BLaER1 treated with 17β-estradiol and CSF1 and Interleukin-3, amounts not matched to agents 10 nM and 100 nM (cell line): ENCODE results near the gene PSMD14.

ENCODE experiments used
- H3K27ac ChIP-seq, 11 experiments: shearing (Covaris generic); formaldehyde crosslinking; 2 replicates each; pipeline ENCODE4 v1.8.1; 2022
- H3K27me3 ChIP-seq, 11 experiments: shearing (Covaris generic); formaldehyde crosslinking; 2 replicates each; pipeline ENCODE4 v1.8.1; 2022
- H3K36me3 ChIP-seq, 11 experiments: shearing (Covaris generic); formaldehyde crosslinking; 2 replicates each; pipeline ENCODE4 v1.8.1; 2022
- H3K4me1 ChIP-seq, 10 experiments: shearing (Covaris generic); formaldehyde crosslinking; 2 replicates each; pipeline ENCODE4 v1.8.1; 2022
- H3K4me2 ChIP-seq, 11 experiments: shearing (Covaris generic); formaldehyde crosslinking; 2 replicates each; pipeline ENCODE4 v1.8.1; 2022
- H3K4me3 ChIP-seq, 10 experiments: shearing (Covaris generic); formaldehyde crosslinking; 2 replicates each; pipeline ENCODE4 v1.8.1; 2022
- H3K9ac ChIP-seq, 11 experiments: shearing (Covaris generic); formaldehyde crosslinking; 2 replicates each; pipeline ENCODE4 v1.8.1; 2022
- H3K9me3 ChIP-seq, 11 experiments: shearing (Covaris generic); formaldehyde crosslinking; replicated peaks in 1 of 11; 2 replicates each; pipeline ENCODE4 v1.8.1; 2022
- H4K20me1 ChIP-seq, 11 experiments: shearing (Covaris generic); formaldehyde crosslinking; 2 replicates each; pipeline ENCODE4 v1.8.1; 2022
- Cebpa-rat ChIP-seq, 11 experiments: shearing (Covaris generic); IDR thresholded peaks; 2 replicates each; pipeline ENCODE4 v1.8.1; 2022

Gene PSMD14

GRCh38 chr2:161409308-161409907 is 101.2 kb downstream of the PSMD14 start:
- Histone ChIP-seq H3K4me3 (no peak overlapping the region), H3K4me2 (no peak overlapping the region), H4K20me1 (peaks cover 0 to 40% (median 24%) of the 10 kb centered on the region in 11 experiments; a peak in 20 of 22 replicates), H3K27ac (no peak overlapping the region), H3K4me1 (peaks cover 3 to 7% (median 4%) of the 10 kb centered on the region in 10 experiments), H3K9ac (no peak overlapping the region), H3K36me3 (peaks cover 0 to 47% (median 33%) of the 10 kb centered on the region in 11 experiments; a peak in 18 of 22 replicates), H3K27me3 (peaks cover 30 to 36% (median 34%) of the 10 kb centered on the region in 11 experiments), H3K9me3 (no peaks in the 10 kb centered on the region; a peak in 1 of 22 replicates)
- no peak for TF ChIP-seq Cebpa-rat (IDR thresholded peaks at IDR 0.05)

- Histone ChIP-seq H3K9ac (no peak overlapping the region), H3K27me3 (peaks cover 60 to 65% (median 63%) of the 10 kb centered on the region in 11 experiments)
Observed at GRCh38 chr2:161412346-161412745, 104.1 kb downstream of the PSMD14 start.

GRCh38 chr2:161414042-161415033 is 106.1 kb downstream of the PSMD14 start:
- H3K36me3 ChIP-seq: peaks cover 0 to 27% (median 13%) of the 10 kb centered on the region in 11 experiments; a peak in 15 of 22 replicates
- peak overlapping the region; percentile 77 to 99 (median 85) for H3K4me2 ChIP-seq
- H3K27me3 ChIP-seq: peaks cover 80 to 85% (median 83%) of the 10 kb centered on the region in 11 experiments
- H3K4me1 ChIP-seq: peaks cover 13 to 31% (median 17%) of the 10 kb centered on the region in 10 experiments
- no peak overlapping the region for H3K27ac ChIP-seq
- peak overlapping the region; percentile 41 to 60 (median 50); a peak in 19 of 20 replicates for H3K4me3 ChIP-seq
- H3K9ac ChIP-seq: peak overlapping the region in 8 of 11 experiments; percentile 7 to 66 (median 42); a peak in 10 of 22 replicates
- peaks cover 0 to 83% (median 73%) of the 10 kb centered on the region in 11 experiments; a peak in 20 of 22 replicates for H4K20me1 ChIP-seq
- peaks cover 10 to 16% (median 12%) of the 10 kb centered on the region in 11 experiments; a peak in 20 of 22 replicates for H3K9me3 ChIP-seq
- no peak for TF ChIP-seq Cebpa-rat (IDR thresholded peaks at IDR 0.05)

More at GRCh38 chr2:161412346-161412745, 104.1 kb downstream of the PSMD14 start:
- peaks cover 0 to 35% (median 24%) of the 10 kb centered on the region in 11 experiments; a peak in 15 of 22 replicates for H3K36me3 ChIP-seq
- no peak overlapping the region for H3K4me3 ChIP-seq
- TF ChIP-seq Cebpa-rat (IDR thresholded peaks at IDR 0.05): no peak
- peaks cover 8 to 21% (median 12%) of the 10 kb centered on the region in 10 experiments for H3K4me1 ChIP-seq
- H4K20me1 ChIP-seq: peaks cover 0 to 68% (median 53%) of the 10 kb centered on the region in 11 experiments; a peak in 20 of 22 replicates
- H3K27ac ChIP-seq: no peak overlapping the region
- H3K4me2 ChIP-seq: no peak overlapping the region
- H3K9me3 ChIP-seq: peaks cover 9 to 13% (median 10%) of the 10 kb centered on the region in 11 experiments; a peak in 20 of 22 replicates

- Histone ChIP-seq H3K4me1 (peaks cover 13 to 31% (median 17%) of the 10 kb centered on the region in 10 experiments), H3K27me3 (peaks cover 90 to 95% (median 93%) of the 10 kb centered on the region in 11 experiments), H3K9ac (peak overlapping the region in 2 of 11 experiments; percentile 53 to 66; a peak in 3 of 22 replicates), H4K20me1 (peaks cover 0 to 92% (median 75%) of the 10 kb centered on the region in 11 experiments; a peak in 20 of 22 replicates), H3K9me3 (peaks cover 10 to 16% (median 12%) of the 10 kb centered on the region in 11 experiments; a peak in 20 of 22 replicates), H3K4me2 (peak overlapping the region; percentile 77 to 99 (median 85); a peak in 21 of 22 replicates), H3K36me3 (peaks cover 0 to 20% (median 8%) of the 10 kb centered on the region in 11 experiments; a peak in 12 of 22 replicates), H3K4me3 (peak overlapping the region; percentile 41 to 60 (median 50); a peak in 17 of 20 replicates), H3K27ac (no peak overlapping the region)
- no peak for TF ChIP-seq Cebpa-rat (IDR thresholded peaks at IDR 0.05)
Observed at GRCh38 chr2:161415034-161415986, 107.1 kb downstream of the PSMD14 start.

- H4K20me1 ChIP-seq: peaks cover 0 to 99% (median 77%) of the 10 kb centered on the region in 11 experiments; a peak in 20 of 22 replicates
- H3K4me2 ChIP-seq: peak within 1 kb of the TSS in 10 of 11 experiments; percentile 78 to 99 (median 86); a peak in 14 of 22 replicates
- H3K27ac ChIP-seq: no peak within 1 kb of the TSS
- H3K9me3 ChIP-seq: peaks cover 10 to 16% (median 12%) of the 10 kb centered on the region in 11 experiments; a peak in 20 of 22 replicates
- H3K27me3 ChIP-seq: peaks cover 98 to 100% (median 100%) of the 10 kb centered on the region in 11 experiments
- peak within 1 kb of the TSS in 3 of 10 experiments; percentile 46 to 58 (median 57); a peak in 7 of 20 replicates for H3K4me3 ChIP-seq
- H3K4me1 ChIP-seq: peaks cover 13 to 31% (median 17%) of the 10 kb centered on the region in 10 experiments
- peaks cover 0 to 19% (median 7%) of the 10 kb centered on the region in 11 experiments; a peak in 12 of 22 replicates for H3K36me3 ChIP-seq
- H3K9ac ChIP-seq: no peak within 1 kb of the TSS
- no peak for TF ChIP-seq Cebpa-rat (IDR thresholded peaks at IDR 0.05)
Observed at GRCh38 chr2:161415987-161416707, 107.9 kb downstream of the PSMD14 start, which contains the start of gene TBR1. TBR1 (plus strand) TSS chr2:161416297; CDS start chr2:161416411, 114 bp downstream.

- H3K4me1 ChIP-seq: peaks cover 13 to 31% (median 17%) of the 10 kb centered on the region in 10 experiments
- H3K4me3 ChIP-seq: no peak overlapping the region
- peaks cover 0 to 98% (median 76%) of the 10 kb centered on the region in 11 experiments; a peak in 20 of 22 replicates for H4K20me1 ChIP-seq
- H3K27me3 ChIP-seq: peaks cover 100% of the 10 kb centered on the region in 11 experiments
- H3K9me3 ChIP-seq: peaks cover 10 to 20% (median 13%) of the 10 kb centered on the region in 11 experiments; a peak in 20 of 22 replicates
- H3K27ac ChIP-seq: no peak overlapping the region
- no peak for TF ChIP-seq Cebpa-rat (IDR thresholded peaks at IDR 0.05)
- H3K4me2 ChIP-seq: no peak overlapping the region
- peaks cover 0 to 12% (median 0%) of the 10 kb centered on the region in 11 experiments; a peak in 5 of 22 replicates for H3K36me3 ChIP-seq
- no peak overlapping the region for H3K9ac ChIP-seq
Observed at GRCh38 chr2:161416708-161417437, 108.6 kb downstream of the PSMD14 start.
